IMR-90 (cell line): Measurements from ENCODE around the gene FAM83G. TPM values are rescaled to one million over a fixed set of nuclear protein-coding genes. Genes with fewer than 3 reads are reported as not detected.

Experiments
- ATAC-seq: fragments of 200-7000 bp; cut with Tn5 transposase; 2 replicates; pipeline ENCODE4 v1.9.1; 2020; ENCODE audit warnings: low read depth, mild to moderate bottlenecking, moderate library complexity
- BruUV-seq: library from RNA; stranded (reverse); fragments of 400-500 nt; replicated peaks from 2 replicates; lab custom pipeline; 2021; lab: Mats Ljungman, UMichigan
- CTCF ChIA-PET: fragments of 300-600 bp; formaldehyde crosslinking; extraction: SDS; loops from one replicate; lab custom pipeline; 2021; ENCODE audit warnings: antibody characterized with exemption; lab: Yijun Ruan, JAX
- POLR2A ChIA-PET: fragments of 300-600 bp; sonication (Branson Sonifier 250); formaldehyde crosslinking; loops from one replicate; lab custom pipeline; 2022; ENCODE audit warnings: antibody characterized with exemption; ENCODE audit not compliant: unreplicated experiment; lab: Charles Lee
- DNase-seq: peaks from one replicate; pipeline ENCODE4 v3.0.0; 2013
- H2AFZ ChIP-seq: replicated peaks from 2 replicates; pipeline ENCODE3; 2013; ENCODE audit warnings: low read length, mild to moderate bottlenecking; ENCODE audit not compliant: poor library complexity
- H2AK5ac ChIP-seq: 2 replicates; pipeline ENCODE4 v1.6.1; 2013; ENCODE audit warnings: low read depth, low read length, inconsistent platforms
- H2AK9ac ChIP-seq: replicated peaks from 2 replicates; pipeline ENCODE3; 2013; ENCODE audit warnings: mild to moderate bottlenecking, low read depth, low read length, moderate library complexity; ENCODE audit not compliant: poor library complexity
- H2BK120ac ChIP-seq: 2 replicates; pipeline ENCODE4 v1.6.1; 2013; ENCODE audit warnings: low read depth, low read length, inconsistent platforms
- H2BK15ac ChIP-seq: 3 replicates; pipeline ENCODE4 v1.6.1; 2013; ENCODE audit warnings: low read depth, low read length, inconsistent platforms
- H2BK20ac ChIP-seq: 2 replicates; pipeline ENCODE4 v1.6.1; 2013; ENCODE audit warnings: low read depth, mild to moderate bottlenecking, inconsistent platforms, low read length, moderate library complexity
- H2BK5ac ChIP-seq: 2 replicates; pipeline ENCODE4 v1.6.1; 2013; ENCODE audit warnings: mild to moderate bottlenecking, low read depth, low read length, inconsistent platforms; ENCODE audit not compliant: poor library complexity, severe bottlenecking
- H3K14ac ChIP-seq: replicated peaks from 2 replicates; pipeline ENCODE4 v1.6.1; 2013; ENCODE audit warnings: low read depth, low read length, inconsistent platforms
- H3K18ac ChIP-seq: 2 replicates; pipeline ENCODE4 v1.6.1; 2013; ENCODE audit warnings: low read depth, low read length, control low read depth
- H3K23ac ChIP-seq: 2 replicates; pipeline ENCODE4 v1.6.1; 2013; ENCODE audit warnings: low read depth, low read length, inconsistent platforms
- H3K27ac ChIP-seq: 2 replicates; pipeline ENCODE4 v1.5.1; 2013; ENCODE audit warnings: mild to moderate bottlenecking, control low read depth, low read length; ENCODE audit not compliant: insufficient read depth
- H3K27me3 ChIP-seq: 2 replicates; pipeline ENCODE4 v1.6.1; 2013; ENCODE audit warnings: low read length; ENCODE audit not compliant: control insufficient read depth, insufficient read depth
- H3K36me3 ChIP-seq: 2 replicates; pipeline ENCODE4 v1.6.1; 2013; ENCODE audit warnings: low read length, mixed read lengths; ENCODE audit not compliant: control insufficient read depth, insufficient read depth
- H3K4ac ChIP-seq: 2 replicates; pipeline ENCODE4 v1.6.1; 2013; ENCODE audit warnings: low read depth, low read length, inconsistent platforms
- H3K4me1 ChIP-seq: 2 replicates; pipeline ENCODE4 v1.6.1; 2013; ENCODE audit warnings: low read length, mixed read lengths; ENCODE audit not compliant: control insufficient read depth, insufficient read depth
- H3K4me2 ChIP-seq: 2 replicates; pipeline ENCODE4 v1.6.1; 2013; ENCODE audit warnings: low read depth, mild to moderate bottlenecking, control low read depth, low read length, moderate library complexity
- H3K4me3 ChIP-seq: 2 replicates; pipeline ENCODE4 v1.5.1; 2013; ENCODE audit warnings: low read depth, mild to moderate bottlenecking, control low read depth, low read length, moderate library complexity; ENCODE audit not compliant: insufficient read depth
- H3K56ac ChIP-seq: 2 replicates; pipeline ENCODE4 v1.6.1; 2013; ENCODE audit warnings: low read length, inconsistent platforms; ENCODE audit not compliant: insufficient read depth; ENCODE audit errors: extremely low read depth
- H3K79me1 ChIP-seq, 2 experiments: 2 replicates each; pipeline ENCODE4 v1.6.1; 2013; ENCODE audit warnings: low read length in 2 of 2, inconsistent platforms in 1 of 2, low read depth in 1 of 2
- H3K9ac ChIP-seq: 2 replicates; pipeline ENCODE4 v1.6.1; 2013; ENCODE audit warnings: low read depth, low read length, control low read depth
- H3K9me1 ChIP-seq: 2 replicates; pipeline ENCODE4 v1.6.1; 2013; ENCODE audit warnings: low read length, inconsistent platforms; ENCODE audit not compliant: insufficient read depth
- H3K9me3 ChIP-seq: 2 replicates; pipeline ENCODE4 v1.6.1; 2013; ENCODE audit warnings: low read length; ENCODE audit not compliant: control insufficient read depth, insufficient read depth
- H4K20me1 ChIP-seq: 2 replicates; pipeline ENCODE4 v1.6.1; 2013; ENCODE audit warnings: low read length, inconsistent platforms; ENCODE audit not compliant: insufficient read depth
- H4K5ac ChIP-seq: 2 replicates; pipeline ENCODE4 v1.6.1; 2013; ENCODE audit warnings: mild to moderate bottlenecking, low read depth, low read length, control low read depth
- H4K8ac ChIP-seq, 2 experiments: 2 replicates each; pipeline ENCODE4 v1.6.1; 2013; ENCODE audit warnings: low read depth in 2 of 2, low read length in 2 of 2, control low read depth in 1 of 2, inconsistent platforms in 1 of 2
- H4K91ac ChIP-seq: 2 replicates; pipeline ENCODE4 v1.6.1; 2013; ENCODE audit warnings: low read depth, low read length, inconsistent platforms; ENCODE audit not compliant: insufficient read depth
- CTCF ChIP-seq: conservative IDR thresholded peaks from 2 replicates; pipeline ENCODE4 v1.5.1; 2012; ENCODE audit warnings: mild to moderate bottlenecking, low read depth, low read length, improper control_type of control experiment
- ELK1 ChIP-seq: fragments of 150-350 bp; IDR thresholded peaks from 2 replicates; pipeline ENCODE4 v1.6.1; 2016; ENCODE audit warnings: low read depth, mild to moderate bottlenecking, low read length, moderate library complexity, borderline replicate concordance
- POLR2A ChIP-seq: IDR thresholded peaks from 2 replicates; pipeline ENCODE4 v1.6.1; 2012; ENCODE audit warnings: mild to moderate bottlenecking, low read depth, low read length
- RFX5 ChIP-seq: IDR thresholded peaks from 2 replicates; pipeline ENCODE4 v1.8.0; 2012; ENCODE audit warnings: low read depth, mild to moderate bottlenecking, low read length, moderate library complexity
- WGBS, 2 experiments: methylation state at CpG; one replicate each; pipeline versions ENCODE4 v1.1.5 to v1.1.7; 2013; ENCODE audit warnings: missing lambda C conversion rate in 2 of 2; ENCODE audit not compliant: insufficient read length in 1 of 2; ENCODE audit errors: extremely low coverage in 2 of 2; 5-methylcytosine and 5-hydroxymethylcytosine counted together
- dilution Hi-C: fragments of 300-500 bp; cut with HindIII; formaldehyde crosslinking; loops from one replicate; pipeline ENCODE4 v1.14.3; 2018; ENCODE audit warnings: low sequenced_read_pairs; ENCODE audit not compliant: unreplicated experiment
- in situ Hi-C: fragments of 300-500 bp; cut with MboI; formaldehyde crosslinking; loops from 3 replicates; pipeline ENCODE4 v1.14.3; 2019; ENCODE audit warnings: low sequenced_read_pairs, inconsistent platforms, mixed read lengths
- intact Hi-C: fragments of 100-400 bp; cut with micrococcal nuclease; formaldehyde crosslinking; loops from 2 replicates; pipeline ENCODE4 v1.10.0; 2022
- polyA plus RNA-seq, 3 experiments: library from polyadenylated mRNA; depleted of rRNA; stranded (reverse); fragments of >200 nt; gene quantifications; 2 replicates each; pipeline ENCODE4 v1.2.3, GENCODE V29; 2012; ENCODE audit warnings: low replicate concordance in 1 of 3
- total RNA-seq: library from RNA; depleted of rRNA; stranded (reverse); fragments of >200 nt; gene quantifications from 2 replicates; pipeline ENCODE4 v1.2.3, GENCODE V29; 2012

FAM83G gene
- total and polyA plus RNA-seq, 2 of the 4 experiments (the other 2 are of a cell fraction), result 9.5 to 12.6 TPM

- no peak for TF ChIP-seq RFX5
These were observed 19.8 kb upstream of the FAM83G start (continued) for GRCh38 chr17:19024101-19025078.

GRCh38 chr17:19023209-19023999, 18.8 kb upstream of the FAM83G start:
- intact Hi-C loops (no loop called here), dilution Hi-C loops (no loop called here), in situ Hi-C loops (no loop called here)
- no peaks in the 10 kb centered on the region for H3K36me3 ChIP-seq
- no peak overlapping the region for H2AFZ ChIP-seq
- H2BK15ac ChIP-seq, result no peak overlapping the region
- H4K20me1 ChIP-seq, result no peaks in the 10 kb centered on the region
- H4K8ac ChIP-seq, result no peak overlapping the region
- H2BK5ac ChIP-seq, result no peak overlapping the region
- DNase-seq (no peak), ATAC-seq (no peak)
- no peak overlapping the region for H3K18ac ChIP-seq
- no peaks in the 10 kb centered on the region for H3K79me1 ChIP-seq
- H3K4me3 ChIP-seq, result no peak overlapping the region
- no peaks in the 10 kb centered on the region for H3K9me3 ChIP-seq
- ChIA-PET POLR2A (no interaction called here), CTCF (no interaction called here)
- no peaks in the 10 kb centered on the region for H3K4me1 ChIP-seq
- H2AK9ac ChIP-seq, result no peak overlapping the region
- no peak overlapping the region for H2AK5ac ChIP-seq
- H2BK20ac ChIP-seq, result no peak overlapping the region
- no peaks in the 10 kb centered on the region; the same call in 1 of the 2 replicates for H3K27me3 ChIP-seq
- no peak overlapping the region for H4K91ac ChIP-seq
- no peak overlapping the region for H2BK120ac ChIP-seq
- no peak overlapping the region for H3K14ac ChIP-seq
- H3K9ac ChIP-seq, result no peak overlapping the region
- H3K4me2 ChIP-seq, result no peak overlapping the region
- no CpG with 5 or more reads among the region's 9 CpGs for WGBS, 2 experiments
- no peak overlapping the region for H3K27ac ChIP-seq
- no peak overlapping the region for H3K4ac ChIP-seq
- no peak overlapping the region for H3K56ac ChIP-seq
- BruUV-seq, result no TSS peak
- no peak overlapping the region for H4K5ac ChIP-seq
- H3K23ac ChIP-seq, result no peak overlapping the region
- peaks cover 5% of the 10 kb centered on the region; the same call in 1 of the 2 replicates for H3K9me1 ChIP-seq
- TF ChIP-seq CTCF, result no peak
- TF ChIP-seq POLR2A, result no peak
- TF ChIP-seq ELK1, result no peak
